Spinal cord (tissue), 10 donors: ENCODE results near the gene STK10. TPM values are rescaled to one million over a fixed set of nuclear protein-coding genes. Genes with fewer than 3 reads are reported as not detected.

Experiments
- DNase-seq, 6 donors: peaks; one replicate each; pipeline versions ENCODE4 v3.0.0 to v3.0.0-alpha.2; 2013 to 2015; ENCODE audit warnings: low spot score in 6 of 6, low read depth in 4 of 6
- H3K27ac ChIP-seq: one replicate; pipeline ENCODE4 v1.5.1; 2013; ENCODE audit warnings: low read depth, low read length, control low read depth
- H3K27me3 ChIP-seq: one replicate; pipeline ENCODE4 v1.6.1; 2013; ENCODE audit warnings: low read length; ENCODE audit not compliant: control insufficient read depth, insufficient read depth
- H3K36me3 ChIP-seq: one replicate; pipeline ENCODE4 v1.6.1; 2013; ENCODE audit warnings: low read length; ENCODE audit not compliant: control insufficient read depth, insufficient read depth
- H3K4me1 ChIP-seq: one replicate; pipeline ENCODE4 v1.6.1; 2013; ENCODE audit warnings: low read length; ENCODE audit not compliant: control insufficient read depth, insufficient read depth
- H3K4me3 ChIP-seq: one replicate; pipeline ENCODE4 v1.5.1; 2013; ENCODE audit warnings: low read depth, low read length, control low read depth
- H3K9me3 ChIP-seq: one replicate; pipeline ENCODE4 v1.6.1; 2013; ENCODE audit warnings: low read length; ENCODE audit not compliant: control insufficient read depth, insufficient read depth
- WGBS: methylation state at CpG from one replicate; pipeline ENCODE4 v1.1.5; 2013; ENCODE audit warnings: missing lambda C conversion rate; ENCODE audit not compliant: insufficient coverage; 5-methylcytosine and 5-hydroxymethylcytosine counted together
- long read RNA-seq, 4 donors: transcript quantifications; one replicate each; lab custom pipeline, GENCODE V29; 2026
- polyA plus RNA-seq, 2 donors: library from polyadenylated mRNA; unstranded; fragments of 120-200 nt; gene quantifications; one replicate each; pipeline ENCODE4 v1.2.1, GENCODE V29; 2013; ENCODE audit not compliant: insufficient read length in 2 of 2
- total RNA-seq, 2 donors: library from RNA; depleted of rRNA in 1 of 2; stranded (reverse); fragments of 120-200 nt in 1 of 2; fragments of >200 nt in 1 of 2; gene quantifications; one replicate each; pipeline versions ENCODE4 v1.2.3 to v1.2.4, GENCODE V29; 2013 to 2014
- donor health status: healthy.

Gene STK10
- total RNA-seq: 10 to 100 TPM; 14.7 TPM
- 10 to 100 TPM; 18.3 to 25.8 TPM for polyA plus RNA-seq
- long read RNA-seq, donor 1, full-length matches to known transcripts: 1 of 1 reads
- long read RNA-seq, donor 1, partial matches to known transcripts: 0 of 1 reads
- long read RNA-seq, donor 1, other reads (novel, unspliced or antisense): 0 of 1 reads
- long read RNA-seq, donor 2, full-length matches to known transcripts: 2 of 2 reads
- long read RNA-seq, donor 2, partial matches to known transcripts: 0 of 2 reads
- long read RNA-seq, donor 2, other reads (novel, unspliced or antisense): 0 of 2 reads
- long read RNA-seq, donor 3, full-length matches to known transcripts: 2 of 2 reads
- long read RNA-seq, donor 3, partial matches to known transcripts: 0 of 2 reads
- long read RNA-seq, donor 3, other reads (novel, unspliced or antisense): 0 of 2 reads
- long read RNA-seq, donor 4: 0 reads

DNA sequence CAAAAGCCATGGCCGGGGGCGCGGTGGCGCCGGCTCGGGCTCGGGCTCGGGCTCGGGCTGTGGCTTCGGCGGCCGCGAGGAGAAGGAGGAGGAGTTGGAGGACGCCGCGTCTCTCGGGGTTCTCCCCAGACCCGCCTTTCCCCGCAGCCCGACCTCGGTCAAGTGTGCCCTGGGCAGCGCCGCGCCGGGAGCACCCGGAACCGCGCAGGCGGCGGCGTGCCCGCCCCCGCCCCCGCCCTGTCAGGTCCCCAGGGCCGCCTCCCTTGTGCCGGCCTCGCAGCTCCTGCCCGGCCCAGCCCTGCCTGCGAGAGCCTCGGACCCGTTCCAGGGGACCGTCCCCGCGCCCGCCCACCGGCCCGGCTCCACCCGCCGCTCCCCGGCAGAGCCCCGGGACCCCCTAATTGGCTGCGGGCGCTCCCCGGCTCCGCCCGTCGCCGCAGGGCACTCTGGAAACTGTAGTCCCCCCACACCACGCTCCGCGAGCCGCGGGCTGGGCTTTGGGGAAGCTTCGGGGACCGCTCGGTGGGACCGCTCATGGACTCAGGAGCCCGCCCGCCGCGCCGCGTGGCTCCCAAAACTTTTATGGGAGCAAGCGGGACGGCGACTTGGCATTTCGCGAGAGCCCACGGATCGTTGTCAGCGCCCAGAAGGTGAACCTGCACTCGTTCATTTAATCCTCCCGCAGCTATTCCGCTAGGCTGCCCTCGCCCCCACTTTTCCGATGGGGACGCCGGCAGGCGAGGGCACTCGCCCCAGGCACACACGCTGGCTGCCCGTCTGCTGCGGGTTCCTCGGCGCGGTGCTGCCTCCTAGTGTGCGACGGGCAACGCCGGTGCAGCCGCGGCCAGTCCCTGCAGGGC lies at the start of gene STK10:
Gene STK10, minus strand, starts transcription at position 192 of the 860 bp plus-strand sequence. Its CDS starts 182 bp downstream, at position 10.
- DNase-seq: peak; percentile 72 to 96 (median 80)
- Histone ChIP-seq H3K27ac (peak within 1 kb of the TSS; percentile 78), H3K4me1 (peaks cover 37% of the 10 kb centered on the region), H3K9me3 (no peaks in the 10 kb centered on the region), H3K36me3 (no peaks in the 10 kb centered on the region), H3K4me3 (peak within 1 kb of the TSS; percentile 74), H3K27me3 (no peaks in the 10 kb centered on the region)
- under 1% methylated on average over 102 of the region's 102 CpGs for WGBS

GRCh38 chr5:172235827-172236736 lies 48.1 kb upstream of the STK10 start:
- WGBS: 60% methylated on average over 1 of the region's 3 CpGs

DNA sequence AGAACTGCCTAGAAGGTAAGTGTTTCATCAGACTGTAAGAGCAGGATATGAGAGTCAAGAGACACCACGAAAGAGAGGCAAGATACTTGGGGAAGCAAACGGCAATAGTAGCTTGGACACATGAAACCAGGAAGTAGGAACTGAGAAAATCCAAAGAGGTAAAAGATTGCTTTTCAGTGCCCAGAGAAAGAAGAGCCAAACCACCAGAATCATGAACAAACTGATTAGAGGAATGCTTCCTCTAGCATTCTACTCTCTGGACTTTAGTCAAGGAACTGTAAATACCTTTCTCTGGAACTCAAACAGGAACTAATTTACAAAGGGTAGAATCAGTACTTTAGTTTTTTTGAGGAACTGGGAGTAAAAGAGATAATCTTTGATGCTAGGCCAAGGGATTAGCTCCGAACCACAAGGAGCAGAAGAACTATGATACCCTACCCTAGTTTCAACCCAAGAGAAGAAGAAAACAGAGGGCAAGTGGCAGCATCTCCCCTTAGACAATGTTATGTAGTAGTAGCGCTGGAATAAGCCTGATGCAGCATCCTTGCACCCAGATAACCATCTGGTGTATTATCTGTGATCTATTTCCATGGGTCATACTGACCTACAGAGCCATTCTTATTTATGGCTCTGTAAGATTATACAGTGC lies 47.2 kb upstream of the STK10 start:
- H3K36me3 ChIP-seq: peaks cover 9% of the 10 kb centered on the region
- no peaks in the 10 kb centered on the region for H3K9me3 ChIP-seq
- DNase-seq: no peak
- H3K4me1 ChIP-seq: no peaks in the 10 kb centered on the region
- no peaks in the 10 kb centered on the region for H3K27me3 ChIP-seq
- H3K4me3 ChIP-seq: no peak overlapping the region
- no peak overlapping the region for H3K27ac ChIP-seq
- 40% methylated on average over 2 of the region's 4 CpGs for WGBS

More at GRCh38 chr5:172235827-172236736, 48.1 kb upstream of the STK10 start:
- no peaks in the 10 kb centered on the region for H3K9me3 ChIP-seq
- H3K36me3 ChIP-seq: peaks cover 6% of the 10 kb centered on the region
- H3K4me1 ChIP-seq: no peaks in the 10 kb centered on the region
- no peaks in the 10 kb centered on the region for H3K27me3 ChIP-seq
- no peak overlapping the region for H3K4me3 ChIP-seq
- no peak overlapping the region for H3K27ac ChIP-seq
- DNase-seq: peak in 1 of 6 donors; percentile 41

GRCh38 chr5:172234031-172234430 lies 46.0 kb upstream of the STK10 start:
- no peaks in the 10 kb centered on the region for H3K9me3 ChIP-seq
- no peaks in the 10 kb centered on the region for H3K27me3 ChIP-seq
- WGBS: 92% methylated on average over 2 of the region's 4 CpGs
- no peaks in the 10 kb centered on the region for H3K4me1 ChIP-seq
- DNase-seq: no peak
- peaks cover 9% of the 10 kb centered on the region for H3K36me3 ChIP-seq
- H3K4me3 ChIP-seq: no peak overlapping the region
- H3K27ac ChIP-seq: no peak overlapping the region

GRCh38 chr5:172229904-172230303 lies 41.9 kb upstream of the STK10 start:
- no peak for DNase-seq
- no peaks in the 10 kb centered on the region for H3K9me3 ChIP-seq
- H3K4me1 ChIP-seq: no peaks in the 10 kb centered on the region
- H3K27me3 ChIP-seq: no peaks in the 10 kb centered on the region
- H3K27ac ChIP-seq: no peak overlapping the region
- H3K4me3 ChIP-seq: no peak overlapping the region
- no CpG with 5 or more reads among the region's 1 CpG for WGBS
- peaks cover 9% of the 10 kb centered on the region for H3K36me3 ChIP-seq

DNA sequence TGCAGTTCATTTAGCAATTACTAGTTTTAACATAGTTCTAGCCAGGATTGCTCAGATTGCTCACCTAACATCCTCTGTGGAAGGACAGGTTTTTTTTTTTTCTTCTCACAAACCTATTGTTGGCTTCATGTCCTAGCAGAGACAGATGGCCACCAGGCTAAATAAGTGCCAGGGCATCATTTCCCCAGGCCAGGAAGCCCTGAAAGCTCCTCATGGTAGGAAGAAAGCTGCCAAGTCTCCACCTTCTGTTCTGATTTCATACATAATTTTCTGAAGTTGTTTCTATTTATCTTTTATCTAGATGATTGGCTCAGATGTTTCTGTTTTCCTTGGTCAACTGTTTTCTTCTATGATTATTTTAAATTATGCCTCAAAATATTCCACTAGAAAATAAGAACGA lies 37.0 kb upstream of the STK10 start:
- Histone ChIP-seq H3K4me3 (no peak overlapping the region), H3K27me3 (no peaks in the 10 kb centered on the region), H3K9me3 (no peaks in the 10 kb centered on the region), H3K27ac (no peak overlapping the region), H3K4me1 (no peaks in the 10 kb centered on the region), H3K36me3 (peaks cover 7% of the 10 kb centered on the region)
- DNase-seq: peak in 2 of 6 donors; percentile 35 to 73
- WGBS: no CpG with 5 or more reads among the region's 1 CpG

GRCh38 chr5:172223901-172224873 lies 36.2 kb upstream of the STK10 start:
- DNase-seq: peak in 1 of 6 donors; percentile 14
- no peak overlapping the region for H3K27ac ChIP-seq
- no peak overlapping the region for H3K4me3 ChIP-seq

GRCh38 chr5:172219296-172219695 lies 31.3 kb upstream of the STK10 start:
- no peak overlapping the region for H3K27ac ChIP-seq
- H3K27me3 ChIP-seq: no peaks in the 10 kb centered on the region
- no peaks in the 10 kb centered on the region for H3K4me1 ChIP-seq
- H3K9me3 ChIP-seq: no peaks in the 10 kb centered on the region
- H3K36me3 ChIP-seq: peaks cover 19% of the 10 kb centered on the region
- no peak for DNase-seq
- no peak overlapping the region for H3K4me3 ChIP-seq
- whole genome bisulfite sequencing: no CpG with 5 or more reads among the region's 2 CpGs

More at GRCh38 chr5:172223901-172224873, 36.2 kb upstream of the STK10 start:
- WGBS: 73% methylated on average over 4 of the region's 10 CpGs
- Histone ChIP-seq H3K9me3 (no peaks in the 10 kb centered on the region), H3K36me3 (peaks cover 7% of the 10 kb centered on the region), H3K4me1 (no peaks in the 10 kb centered on the region), H3K27me3 (no peaks in the 10 kb centered on the region)
